Measurements from ENCODE around the gene MYH10.

Gene MYH10

DNA sequence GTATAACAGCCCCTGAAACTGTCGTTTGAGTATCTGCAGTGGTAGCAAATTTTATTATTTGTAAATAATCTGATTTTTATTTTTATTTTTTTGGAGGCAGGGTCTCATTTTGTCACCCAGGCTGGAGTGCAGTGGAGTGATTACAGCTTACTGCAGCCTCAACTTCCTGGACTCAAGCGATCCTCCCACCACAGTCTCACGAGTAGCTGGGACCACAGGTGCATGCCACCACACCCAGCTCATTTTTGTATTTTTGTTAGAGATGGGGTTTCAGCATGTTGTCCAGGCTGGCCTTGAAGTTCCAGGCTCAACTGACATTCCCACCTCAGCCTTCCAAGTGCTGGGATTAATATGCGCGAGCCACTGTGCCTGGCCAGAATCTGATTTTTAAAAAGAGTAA, 192.1 kb downstream of the MYH10 start:
- no peak for DNase-seq

DNA sequence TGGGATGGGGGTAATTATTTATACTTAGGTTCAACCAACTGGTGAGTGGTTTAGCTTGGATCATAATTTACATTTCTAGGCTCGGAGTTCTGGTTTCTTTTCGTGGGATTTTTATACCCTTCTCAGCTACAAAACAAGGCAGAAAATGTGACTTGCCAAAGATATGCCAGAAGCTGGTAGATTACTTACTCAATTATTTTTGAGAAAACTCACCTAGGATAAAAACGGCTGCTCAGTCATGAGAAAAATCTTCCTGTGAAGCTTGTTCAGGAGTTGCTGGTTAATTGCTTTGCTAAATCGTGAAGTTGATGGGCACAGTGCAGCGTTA, 193.7 kb downstream of the MYH10 start:
- DNase-seq = no peak

DNA sequence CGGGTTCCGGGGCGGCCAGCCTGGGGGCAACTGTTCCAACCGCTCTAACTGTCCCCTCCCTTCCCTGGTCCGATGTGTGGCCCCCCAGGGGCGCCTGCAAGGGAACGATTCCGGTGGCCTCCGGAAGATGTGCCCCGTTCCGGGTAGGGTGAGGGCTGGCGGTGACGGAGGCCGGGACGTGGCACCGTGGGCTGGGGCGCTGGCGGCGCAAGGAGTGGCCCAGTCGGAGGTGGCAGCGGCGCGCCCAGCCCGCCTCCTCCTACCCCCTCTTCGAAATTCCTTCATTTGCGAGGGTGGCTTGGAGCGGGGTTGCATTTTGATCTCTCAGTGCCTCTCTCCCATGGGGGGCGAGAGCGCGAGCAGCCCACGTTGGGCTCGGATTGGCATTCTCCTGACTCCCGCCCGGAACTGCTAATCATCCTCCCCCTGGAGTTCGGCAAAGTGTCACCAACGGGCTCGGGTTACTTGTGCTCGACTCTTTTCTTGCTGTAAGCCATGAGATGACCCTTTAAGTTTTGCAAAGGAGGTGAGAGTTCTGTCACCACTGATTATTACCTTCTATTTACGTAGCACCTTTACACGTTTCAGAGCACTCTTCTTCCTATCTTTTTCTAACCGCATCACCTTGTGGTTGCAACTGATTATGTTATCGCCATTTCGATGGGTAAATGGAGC, 194.2 kb downstream of the MYH10 start:
- DNase-seq = no peak

GRCh38 chr17:8435245-8436168, 195.0 kb downstream of the MYH10 start, which contains the start of gene NDEL1:
NDEL1 (plus strand) TSS chr17:8435884; CDS start chr17:8444272, 8,388 bp downstream.
- DNase-seq = peak; percentile 54

DNA sequence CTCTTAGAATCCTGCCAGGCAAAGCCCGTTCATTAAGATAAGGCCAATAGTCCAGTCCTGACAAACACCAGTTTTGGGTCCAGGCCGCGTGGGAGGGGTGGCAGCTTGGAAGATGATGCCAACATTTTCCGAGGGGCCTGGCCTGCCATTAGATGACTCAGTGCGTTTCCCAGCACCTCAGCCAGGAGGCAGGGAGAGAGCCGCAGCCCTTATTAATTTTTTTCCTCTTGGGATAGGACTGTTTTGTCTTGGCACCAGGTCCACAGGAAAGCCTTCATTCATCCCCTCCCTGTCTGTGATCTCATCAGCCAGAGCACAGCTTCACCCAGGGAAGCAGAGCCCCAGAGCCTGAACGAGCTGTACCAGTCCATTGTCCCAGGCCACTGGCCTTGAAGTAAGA, 199.6 kb downstream of the MYH10 start:
- DNase-seq = no peak

- DNase-seq = no peak
These were observed 203.7 kb downstream of the MYH10 start for GRCh38 chr17:8426802-8427201.

DNA sequence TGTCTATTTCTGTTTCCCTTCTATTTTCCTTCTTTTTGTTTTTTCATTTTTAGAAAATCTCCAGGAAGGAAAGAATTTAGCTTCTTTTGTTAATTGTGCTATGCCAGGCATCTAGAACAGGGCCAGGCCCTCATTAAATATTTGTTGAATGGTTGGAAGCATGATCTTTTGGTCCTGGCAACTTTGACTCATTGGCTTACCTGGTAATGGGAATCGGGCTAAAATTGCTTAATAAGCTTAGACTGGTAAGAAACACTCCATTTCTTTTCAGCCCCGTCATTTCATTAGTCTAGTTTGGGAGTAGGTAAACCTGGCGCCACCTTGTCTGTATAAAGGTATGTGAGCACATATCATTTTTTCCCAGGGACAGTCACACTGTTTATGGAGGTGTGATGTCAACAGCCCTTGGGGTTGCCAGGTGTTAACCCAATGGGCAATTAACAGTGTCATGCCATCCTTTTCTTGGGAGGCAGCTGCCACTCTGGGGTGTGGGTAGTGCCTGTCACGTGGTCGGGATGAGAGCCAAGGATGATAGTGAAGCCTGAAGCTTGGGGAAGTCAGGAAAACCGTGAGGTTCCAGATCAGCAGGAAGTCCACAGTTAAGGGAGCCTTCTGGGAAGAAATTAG, 204.3 kb downstream of the MYH10 start:
- DNase-seq = no peak

Data from NCI-H1417 treated with DMSO at 0.1 percent for 48 hours (cell line).